ENCODE results near the gene SHKBP1.

The SHKBP1 gene

GRCh38 chr19:40550951-40551350 lies 25.7 kb upstream of the SHKBP1 start:
- Histone ChIP-seq H3K36me3 (ENCODE audit: control insufficient read depth in 2 of 2, insufficient read depth in 1 of 2, low read length in 2 of 2) (no peaks in the 10 kb centered on the region; a peak in 1 of 3 replicates), H3K4me3 (ENCODE audit: low read depth, low read length) (no peak overlapping the region), H3K27ac (ENCODE audit: extremely low read depth, low read depth, low read length) (0 out of 2 replicates have a peak overlapping the region, but pooled peaks have one; percentile 16), H3K9me3 (ENCODE audit: control insufficient read depth, insufficient read depth, low read depth, low read length) (peaks cover 2% of the 10 kb centered on the region; the same call in 1 of the 2 replicates), H3K4me1 (ENCODE audit: control insufficient read depth, insufficient read depth, low read length) (peaks cover 9% of the 10 kb centered on the region)
- no peak for TF ChIP-seq ZNF449 (tag by site-specific recombination; IDR thresholded peaks at IDR 0.05)
- no peak for TF ChIP-seq KLF10 (tag by site-specific recombination; IDR thresholded peaks at IDR 0.05)
- no peak for TF ChIP-seq IKZF3 (tag by site-specific recombination; IDR thresholded peaks at IDR 0.05)
- TF ChIP-seq ZXDB (tag by site-specific recombination; IDR thresholded peaks at IDR 0.05): peak; percentile 97
- no peak for TF ChIP-seq PRDM1 (tag by site-specific recombination; IDR thresholded peaks at IDR 0.05)
- TF ChIP-seq YY2 (tag by site-specific recombination; IDR thresholded peaks at IDR 0.05): no peak
- no peak for TF ChIP-seq ZNF501 (tag by site-specific recombination; IDR thresholded peaks at IDR 0.05)
- no peak for TF ChIP-seq ZNF366 (tag by site-specific recombination; conservative IDR thresholded peaks at IDR 0.05)
- TF ChIP-seq ZNF223 (tag by site-specific recombination; IDR thresholded peaks at IDR 0.05): no peak
- no peak for TF ChIP-seq ZNF404 (tag by site-specific recombination; IDR thresholded peaks at IDR 0.05)
- no peak for TF ChIP-seq ZNF302 (tag by site-specific recombination; IDR thresholded peaks at IDR 0.05; ENCODE audit: low read depth)
- 0 out of 2 replicates have a peak, but pooled peaks have one; percentile 1 for TF ChIP-seq GLIS1 (tag by site-specific recombination; IDR thresholded peaks at IDR 0.05)
- TF ChIP-seq ZNF670 (tag by site-specific recombination; IDR thresholded peaks at IDR 0.05; ENCODE audit: low read depth): no peak
- no peak for TF ChIP-seq ZNF324 (tag by site-specific recombination; IDR thresholded peaks at IDR 0.05)
- no peak for TF ChIP-seq GFI1B (tag by site-specific recombination; IDR thresholded peaks at IDR 0.05)
- no peak for TF ChIP-seq BCL11A (tag by site-specific recombination; IDR thresholded peaks at IDR 0.05; ENCODE audit: low read depth)
- TF ChIP-seq SP2 (tag by site-specific recombination; IDR thresholded peaks at IDR 0.05): peak; percentile 49
- TF ChIP-seq ZNF514 (tag by site-specific recombination; IDR thresholded peaks at IDR 0.05): no peak
- TF ChIP-seq ZNF596 (tag by site-specific recombination; IDR thresholded peaks at IDR 0.05): no peak
- TF ChIP-seq KLF17 (tag by site-specific recombination; IDR thresholded peaks at IDR 0.05): no peak
- no peak for TF ChIP-seq ZNF843 (tag by site-specific recombination; IDR thresholded peaks at IDR 0.05)
- no peak for TF ChIP-seq ZNF16 (tag by site-specific recombination; IDR thresholded peaks at IDR 0.05; ENCODE audit: low read depth)
- no peak for TF ChIP-seq ZNF114 (tag by site-specific recombination; IDR thresholded peaks at IDR 0.05)
- TF ChIP-seq KLF1 (tag by site-specific recombination; IDR thresholded peaks at IDR 0.05): peak; percentile 40
- TF ChIP-seq OVOL3 (tag by site-specific recombination; IDR thresholded peaks at IDR 0.05): no peak
- ChIA-PET POLR2A (interaction anchor here (1.3 kb wide), 1 partner anchor 54 kb away, joined by 3 read pairs; no protein-coding TSS in a partner anchor), CTCF (interaction anchor here (0.6 to 14.7 kb wide), 21 partner anchors 8 to 1107 kb away, joined by 3 to 259 read pairs (median 4); partner anchors contain the start of gene BLVRB)

- H3K9me3 ChIP-seq (ENCODE audit: control insufficient read depth, insufficient read depth, low read depth, low read length): peaks cover under 1% of the 10 kb centered on the region; the same call in 1 of the 2 replicates
- H3K36me3 ChIP-seq (ENCODE audit: control insufficient read depth in 2 of 2, insufficient read depth in 1 of 2, low read length in 2 of 2): no peaks in the 10 kb centered on the region; a peak in 1 of 3 replicates
- CTCF ChIA-PET: interaction anchor here (0.6 to 14.7 kb wide), 11 partner anchors 9 to 149 kb away, joined by 3 to 140 read pairs (median 7); partner anchors contain the start of gene BLVRB
- H3K4me1 ChIP-seq (ENCODE audit: control insufficient read depth, insufficient read depth, low read length): peaks cover 9% of the 10 kb centered on the region
- no peak overlapping the region for H3K4me3 ChIP-seq (ENCODE audit: low read depth, low read length)
- POLR2A ChIA-PET: interaction anchor here (1.2 kb wide), 1 partner anchor 18 kb away, joined by 3 read pairs; no protein-coding TSS in a partner anchor
- H3K27ac ChIP-seq (ENCODE audit: extremely low read depth, low read depth, low read length): no peak overlapping the region
- TF ChIP-seq ZNF768 (tag by site-specific recombination; IDR thresholded peaks at IDR 0.05): peak; percentile 89; the same call in 1 of the 2 replicates
- TF ChIP-seq SCRT2 (tag by site-specific recombination; IDR thresholded peaks at IDR 0.05): no peak
- TF ChIP-seq ZNF658 (tag by site-specific recombination; IDR thresholded peaks at IDR 0.05): no peak
- TF ChIP-seq KLF1 (tag by site-specific recombination; IDR thresholded peaks at IDR 0.05): no peak
- TF ChIP-seq ZNF580 (tag by site-specific recombination; IDR thresholded peaks at IDR 0.05): peak; percentile 51; the same call in 1 of the 2 replicates
- TF ChIP-seq ZNF610 (tag by site-specific recombination; IDR thresholded peaks at IDR 0.05; ENCODE audit: borderline replicate concordance): no peak
- no peak for TF ChIP-seq ZNF202 (tag by site-specific recombination; IDR thresholded peaks at IDR 0.05; ENCODE audit: borderline replicate concordance)
- no peak for TF ChIP-seq ZNF148 (tag by site-specific recombination; IDR thresholded peaks at IDR 0.05; ENCODE audit: borderline replicate concordance)
- TF ChIP-seq ZNF701 (tag by site-specific recombination; IDR thresholded peaks at IDR 0.05): no peak
These were observed 23.8 kb upstream of the SHKBP1 start for GRCh38 chr19:40552848-40553247.
